SU-DHL-6 (cell line): ENCODE results near the gene NUTM2F.
"Not testable (repeated sequence)": the region's sequence is repeated elsewhere in the genome, so short reads cannot be mapped to it uniquely, and the experiment has no call there.

Experiments used
- CTCF ChIP-seq: fragments of 200-600 bp; sonication (generic); IDR thresholded peaks from one replicate; pipeline ENCODE4 v1.5.1; 2017; ENCODE audit warnings: antibody characterized with exemption, mild to moderate bottlenecking, low read length, moderate library complexity; ENCODE audit not compliant: insufficient read depth, poor library complexity, severe bottlenecking
- EZH2phosphoT487 ChIP-seq: fragments of 200-600 bp; sonication (generic), shearing (Covaris generic); conservative IDR thresholded peaks from 2 replicates; pipeline ENCODE4 v1.6.1; 2018; ENCODE audit warnings: mild to moderate bottlenecking, antibody characterized with exemption, low read length, moderate library complexity, mixed read lengths

DNA sequence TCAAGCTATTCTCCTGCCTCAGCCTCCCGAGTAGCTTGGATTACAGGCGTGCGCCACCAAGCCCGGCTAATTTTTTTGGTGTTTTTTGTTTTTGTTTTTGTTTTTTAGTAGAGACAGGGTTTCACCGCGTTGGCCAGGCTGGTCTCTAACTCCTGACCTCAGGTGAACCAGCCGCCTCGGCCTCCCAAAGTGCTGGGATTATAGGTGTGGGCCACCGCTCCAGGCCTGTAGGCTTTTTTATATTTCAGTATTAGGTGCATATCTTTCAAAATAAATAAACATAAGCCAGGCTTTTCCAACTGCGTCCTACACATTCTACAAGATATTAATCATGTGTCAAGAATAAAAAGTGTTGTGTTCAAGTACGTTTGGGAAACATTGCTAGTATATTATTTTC, 45.3 kb upstream of the NUTM2F start:
- TF ChIP-seq CTCF, EZH2phosphoT487: not testable (repeated sequence)
